Measurements from ENCODE around the gene NRK.
"Not testable (repeated sequence)": the region's sequence is repeated elsewhere in the genome, so short reads cannot be mapped to it uniquely, and the experiment has no call there.

The NRK gene

GRCh38 chrX:105822138-105823091 is at the start of gene NRK:
NRK (plus strand) TSS chrX:105822539; CDS start chrX:105822846, 307 bp downstream.
- H3K4me1 Mint-ChIP-seq (ENCODE audit: low read depth) = no peaks in the 10 kb centered on the region
- H3K36me3 Mint-ChIP-seq (ENCODE audit: low read depth) = no peaks in the 10 kb centered on the region
- no peak for DNase-seq (ENCODE audit: low spot score)
- H3K9me3 Mint-ChIP-seq = no peaks in the 10 kb centered on the region
- H3K27ac Mint-ChIP-seq = no peak within 1 kb of the TSS
- peaks cover 16% of the 10 kb centered on the region for H3K27me3 Mint-ChIP-seq (ENCODE audit: low read depth)
- H3K4me3 Mint-ChIP-seq = no peak within 1 kb of the TSS

GRCh38 chrX:105773801-105774200 is 48.5 kb upstream of the NRK start:
- Mint-ChIP-seq H3K27ac (no peak overlapping the region), H3K9me3 (no peaks in the 10 kb centered on the region), H3K36me3 (ENCODE audit: low read depth) (no peaks in the 10 kb centered on the region), H3K4me3 (no peak overlapping the region), H3K4me1 (ENCODE audit: low read depth) (no peaks in the 10 kb centered on the region), H3K27me3 (ENCODE audit: low read depth) (no peaks in the 10 kb centered on the region)
- DNase-seq (ENCODE audit: low spot score) = no peak

GRCh38 chrX:105775679-105776078 is 46.7 kb upstream of the NRK start:
- H3K9me3 Mint-ChIP-seq = no peaks in the 10 kb centered on the region
- no peak overlapping the region for H3K27ac Mint-ChIP-seq

GRCh38 chrX:105781804-105782203 is 40.5 kb upstream of the NRK start:
- Mint-ChIP-seq H3K4me1 (ENCODE audit: low read depth) (no peaks in the 10 kb centered on the region), H3K4me3 (no peak overlapping the region), H3K27ac (no peak overlapping the region), H3K36me3 (ENCODE audit: low read depth) (no peaks in the 10 kb centered on the region), H3K27me3 (ENCODE audit: low read depth) (no peaks in the 10 kb centered on the region), H3K9me3 (no peaks in the 10 kb centered on the region)
- DNase-seq (ENCODE audit: low spot score) = no peak

More at GRCh38 chrX:105775679-105776078, 46.7 kb upstream of the NRK start:
- no peak overlapping the region for H3K4me3 Mint-ChIP-seq
- DNase-seq (ENCODE audit: low spot score) = no peak
- H3K4me1 Mint-ChIP-seq (ENCODE audit: low read depth) = no peaks in the 10 kb centered on the region
- H3K36me3 Mint-ChIP-seq (ENCODE audit: low read depth) = no peaks in the 10 kb centered on the region
- H3K27me3 Mint-ChIP-seq (ENCODE audit: low read depth) = no peaks in the 10 kb centered on the region

- DNase-seq (ENCODE audit: low spot score); H3K27me3 Mint-ChIP-seq (ENCODE audit: low read depth); H3K27ac Mint-ChIP-seq; H3K36me3 Mint-ChIP-seq (ENCODE audit: low read depth); H3K9me3 Mint-ChIP-seq; H3K4me1 Mint-ChIP-seq (ENCODE audit: low read depth); H3K4me3 Mint-ChIP-seq: not testable (repeated sequence)
These were observed 25.5 kb upstream of the NRK start for GRCh38 chrX:105796877-105797276.

- no peaks in the 10 kb centered on the region for H3K27me3 Mint-ChIP-seq (ENCODE audit: low read depth)
- no peaks in the 10 kb centered on the region for H3K4me1 Mint-ChIP-seq (ENCODE audit: low read depth)
- H3K9me3 Mint-ChIP-seq = no peaks in the 10 kb centered on the region
- no peaks in the 10 kb centered on the region for H3K36me3 Mint-ChIP-seq (ENCODE audit: low read depth)
- no peak overlapping the region for H3K27ac Mint-ChIP-seq
- no peak for DNase-seq (ENCODE audit: low spot score)
- H3K4me3 Mint-ChIP-seq = no peak overlapping the region
These were observed 18.4 kb upstream of the NRK start for GRCh38 chrX:105803891-105804290.

GRCh38 chrX:105805655-105806054 is 16.7 kb upstream of the NRK start:
- H3K27ac Mint-ChIP-seq; H3K36me3 Mint-ChIP-seq (ENCODE audit: low read depth); H3K4me3 Mint-ChIP-seq; DNase-seq (ENCODE audit: low spot score); H3K4me1 Mint-ChIP-seq (ENCODE audit: low read depth); H3K9me3 Mint-ChIP-seq; H3K27me3 Mint-ChIP-seq (ENCODE audit: low read depth): not testable (repeated sequence)

- H3K4me1 Mint-ChIP-seq (ENCODE audit: low read depth) = no peaks in the 10 kb centered on the region
- no peak overlapping the region for H3K4me3 Mint-ChIP-seq
- H3K36me3 Mint-ChIP-seq (ENCODE audit: low read depth) = no peaks in the 10 kb centered on the region
- no peak for DNase-seq (ENCODE audit: low spot score)
- no peaks in the 10 kb centered on the region for H3K9me3 Mint-ChIP-seq
- no peak overlapping the region for H3K27ac Mint-ChIP-seq
- H3K27me3 Mint-ChIP-seq (ENCODE audit: low read depth) = peaks cover 10% of the 10 kb centered on the region
These were observed 5.8 kb upstream of the NRK start for GRCh38 chrX:105816517-105816916.

GRCh38 chrX:105820247-105820646 is 2.1 kb upstream of the NRK start:
- H3K27ac Mint-ChIP-seq = no peak overlapping the region
- H3K4me3 Mint-ChIP-seq = no peak overlapping the region
- DNase-seq (ENCODE audit: low spot score) = no peak
- H3K9me3 Mint-ChIP-seq = no peaks in the 10 kb centered on the region
- no peaks in the 10 kb centered on the region for H3K36me3 Mint-ChIP-seq (ENCODE audit: low read depth)
- no peaks in the 10 kb centered on the region for H3K4me1 Mint-ChIP-seq (ENCODE audit: low read depth)
- peaks cover 16% of the 10 kb centered on the region for H3K27me3 Mint-ChIP-seq (ENCODE audit: low read depth)

- Mint-ChIP-seq H3K27ac (no peak overlapping the region), H3K4me3 (no peak overlapping the region), H3K36me3 (ENCODE audit: low read depth) (no peaks in the 10 kb centered on the region), H3K27me3 (ENCODE audit: low read depth) (peaks cover 16% of the 10 kb centered on the region), H3K9me3 (no peaks in the 10 kb centered on the region), H3K4me1 (ENCODE audit: low read depth) (no peaks in the 10 kb centered on the region)
- DNase-seq (ENCODE audit: low spot score) = no peak
These were observed 743 bp upstream of the NRK start for GRCh38 chrX:105821471-105822121.

GRCh38 chrX:105823092-105823455 is 735 bp downstream of the NRK start:
- DNase-seq (ENCODE audit: low spot score) = no peak
- H3K9me3 Mint-ChIP-seq = no peaks in the 10 kb centered on the region
- H3K4me1 Mint-ChIP-seq (ENCODE audit: low read depth) = no peaks in the 10 kb centered on the region
- no peaks in the 10 kb centered on the region for H3K36me3 Mint-ChIP-seq (ENCODE audit: low read depth)
- H3K4me3 Mint-ChIP-seq = no peak overlapping the region
- peaks cover 16% of the 10 kb centered on the region for H3K27me3 Mint-ChIP-seq (ENCODE audit: low read depth)
- no peak overlapping the region for H3K27ac Mint-ChIP-seq

GRCh38 chrX:105829011-105829410 is 6.7 kb downstream of the NRK start:
- Mint-ChIP-seq H3K36me3 (ENCODE audit: low read depth) (no peaks in the 10 kb centered on the region), H3K4me1 (ENCODE audit: low read depth) (no peaks in the 10 kb centered on the region), H3K9me3 (no peaks in the 10 kb centered on the region)

GRCh38 chrX:105837232-105837631 is 14.9 kb downstream of the NRK start:
- no peak for DNase-seq (ENCODE audit: low spot score)
- H3K9me3 Mint-ChIP-seq = no peaks in the 10 kb centered on the region

More at GRCh38 chrX:105829011-105829410, 6.7 kb downstream of the NRK start:
- Mint-ChIP-seq H3K4me3 (no peak overlapping the region), H3K27ac (no peak overlapping the region), H3K27me3 (ENCODE audit: low read depth) (no peaks in the 10 kb centered on the region)
- DNase-seq (ENCODE audit: low spot score) = no peak

GRCh38 chrX:105845631-105846030 is 23.3 kb downstream of the NRK start:
- no peaks in the 10 kb centered on the region for H3K4me1 Mint-ChIP-seq (ENCODE audit: low read depth)

More at GRCh38 chrX:105837232-105837631, 14.9 kb downstream of the NRK start:
- no peaks in the 10 kb centered on the region for H3K27me3 Mint-ChIP-seq (ENCODE audit: low read depth)
- no peak overlapping the region for H3K4me3 Mint-ChIP-seq
- no peaks in the 10 kb centered on the region for H3K36me3 Mint-ChIP-seq (ENCODE audit: low read depth)
- H3K4me1 Mint-ChIP-seq (ENCODE audit: low read depth) = no peaks in the 10 kb centered on the region
- no peak overlapping the region for H3K27ac Mint-ChIP-seq

More at GRCh38 chrX:105845631-105846030, 23.3 kb downstream of the NRK start:
- Mint-ChIP-seq H3K36me3 (ENCODE audit: low read depth) (no peaks in the 10 kb centered on the region), H3K27me3 (ENCODE audit: low read depth) (no peaks in the 10 kb centered on the region), H3K9me3 (no peaks in the 10 kb centered on the region), H3K27ac (no peak overlapping the region), H3K4me3 (no peak overlapping the region)
- DNase-seq (ENCODE audit: low spot score) = no peak

Measured in T-helper 2 cell treated with Interferon-gamma antibody and Interleukin-4, amounts not matched to agents 5 μg/mL and 100 μg/mL, for 36 hours (primary cell).